A673 (cell line): ENCODE results near the gene KCNJ15. TPM values are rescaled to one million over a fixed set of nuclear protein-coding genes. Genes with fewer than 3 reads are reported as not detected.

Source experiments
- BruUV-seq: library from RNA; stranded (reverse); fragments of 400-500 nt; replicated peaks from 2 replicates; lab custom pipeline; 2021; lab: Mats Ljungman, UMichigan
- CTCF ChIA-PET: fragments of 300-600 bp; sonication (Branson Sonifier 250); formaldehyde crosslinking; loops from one replicate; lab custom pipeline; 2022; ENCODE audit warnings: antibody characterized with exemption; lab: Charles Lee
- POLR2A ChIA-PET: fragments of 300-600 bp; sonication (Branson Sonifier 250); formaldehyde crosslinking; loops from one replicate; lab custom pipeline; 2022; ENCODE audit warnings: antibody characterized with exemption; ENCODE audit not compliant: low non-redundant PET; lab: Charles Lee
- DNase-seq: peaks from one replicate; pipeline ENCODE4 v3.0.0-alpha.2; 2015; ENCODE audit warnings: low spot score
- H3K27ac ChIP-seq: fragments of 200-600 bp; sonication (generic); 2 replicates; pipeline ENCODE4 v1.5.1; 2016; ENCODE audit warnings: mixed run types, low read depth, mild to moderate bottlenecking, mixed read lengths, antibody characterized with exemption, low read length; ENCODE audit not compliant: poor library complexity, severe bottlenecking
- H3K27me3 ChIP-seq: fragments of 200-600 bp; sonication (generic); replicated peaks from 2 replicates; pipeline ENCODE4 v1.6.1; 2017; ENCODE audit warnings: mixed run types, low read depth, mild to moderate bottlenecking, mixed read lengths, antibody characterized with exemption, low read length; ENCODE audit not compliant: insufficient read depth, poor library complexity
- H3K36me3 ChIP-seq: fragments of 200-600 bp; sonication (generic); 2 replicates; pipeline ENCODE4 v1.6.1; 2016; ENCODE audit warnings: mixed run types, mild to moderate bottlenecking, mixed read lengths, antibody characterized with exemption, low read length; ENCODE audit not compliant: insufficient read depth, poor library complexity, severe bottlenecking
- H3K4me1 ChIP-seq: fragments of 200-600 bp; sonication (generic); 2 replicates; pipeline ENCODE4 v1.6.1; 2017; ENCODE audit warnings: mixed run types, mild to moderate bottlenecking, mixed read lengths, antibody characterized with exemption, low read length; ENCODE audit not compliant: insufficient read depth, poor library complexity, severe bottlenecking
- H3K4me3 ChIP-seq: fragments of 200-600 bp; sonication (generic); 2 replicates; pipeline ENCODE4 v1.5.1; 2016; ENCODE audit warnings: low read depth, mixed run types, mild to moderate bottlenecking, mixed read lengths, low read length; ENCODE audit not compliant: poor library complexity, severe bottlenecking
- H3K9me3 ChIP-seq: fragments of 200-600 bp; sonication (generic); 2 replicates; pipeline ENCODE4 v1.6.1; 2016; ENCODE audit warnings: mixed run types, low read depth, mild to moderate bottlenecking, mixed read lengths, antibody characterized with exemption, low read length; ENCODE audit not compliant: poor library complexity, severe bottlenecking
- EZH2 ChIP-seq: fragments of 200-600 bp; sonication (generic); IDR thresholded peaks from 2 replicates; pipeline ENCODE4 v1.6.1; 2017; ENCODE audit warnings: borderline replicate concordance, low read depth, mild to moderate bottlenecking, mixed read lengths, antibody characterized with exemption, low read length; ENCODE audit not compliant: poor library complexity, severe bottlenecking
- intact Hi-C: fragments of 100-400 bp; cut with micrococcal nuclease; formaldehyde crosslinking; loops from one replicate; pipeline ENCODE4 v1.10.0; 2022; ENCODE audit not compliant: unreplicated experiment
- total RNA-seq: library from RNA; stranded (reverse); gene quantifications from 2 replicates; pipeline ENCODE4 v1.2.3, GENCODE V29; 2021
- TF ChIP-seq, protein P1 (sequence below): fragments of 300-800, 200-600 bp; sonication (generic); conservative IDR thresholded peaks from 2 replicates; pipeline ENCODE4 v1.5.1; 2017; ENCODE audit warnings: low read depth, mild to moderate bottlenecking, antibody characterized with exemption, low read length, moderate library complexity, mixed read lengths

Gene KCNJ15
- total RNA-seq, 1 experiment from 2014 or later = not detected

DNA sequence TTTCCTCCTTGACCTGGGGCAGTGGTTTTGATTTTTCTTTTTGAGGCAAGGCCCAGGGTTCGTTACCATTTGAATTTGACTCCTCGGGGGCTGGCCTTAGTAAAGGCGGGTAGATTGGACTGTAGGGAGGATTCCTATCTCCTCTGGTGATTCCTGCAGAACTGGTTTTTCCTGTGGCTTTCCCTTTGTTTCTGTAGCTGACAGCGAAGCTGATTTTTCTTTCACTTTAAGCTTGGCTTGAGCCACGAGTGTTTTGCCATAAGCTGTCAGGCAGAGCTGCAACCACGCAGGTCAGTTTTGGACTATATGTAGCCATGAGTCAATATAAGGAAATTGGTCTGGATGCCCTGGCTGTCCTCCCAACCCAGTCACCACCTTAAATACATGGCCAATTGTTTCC, 28.7 kb upstream of the KCNJ15 start:
- Histone ChIP-seq H3K36me3 (no peaks in the 10 kb centered on the region), H3K9me3 (peaks cover 41% of the 10 kb centered on the region), H3K27ac (no peak overlapping the region), H3K4me3 (no peak overlapping the region), H3K4me1 (no peaks in the 10 kb centered on the region), H3K27me3 (no peaks in the 10 kb centered on the region)
- intact Hi-C loops = no loop called here
- BruUV-seq = no TSS peak
- TF ChIP-seq EZH2 = no peak
- TF ChIP-seq, protein P1, sequence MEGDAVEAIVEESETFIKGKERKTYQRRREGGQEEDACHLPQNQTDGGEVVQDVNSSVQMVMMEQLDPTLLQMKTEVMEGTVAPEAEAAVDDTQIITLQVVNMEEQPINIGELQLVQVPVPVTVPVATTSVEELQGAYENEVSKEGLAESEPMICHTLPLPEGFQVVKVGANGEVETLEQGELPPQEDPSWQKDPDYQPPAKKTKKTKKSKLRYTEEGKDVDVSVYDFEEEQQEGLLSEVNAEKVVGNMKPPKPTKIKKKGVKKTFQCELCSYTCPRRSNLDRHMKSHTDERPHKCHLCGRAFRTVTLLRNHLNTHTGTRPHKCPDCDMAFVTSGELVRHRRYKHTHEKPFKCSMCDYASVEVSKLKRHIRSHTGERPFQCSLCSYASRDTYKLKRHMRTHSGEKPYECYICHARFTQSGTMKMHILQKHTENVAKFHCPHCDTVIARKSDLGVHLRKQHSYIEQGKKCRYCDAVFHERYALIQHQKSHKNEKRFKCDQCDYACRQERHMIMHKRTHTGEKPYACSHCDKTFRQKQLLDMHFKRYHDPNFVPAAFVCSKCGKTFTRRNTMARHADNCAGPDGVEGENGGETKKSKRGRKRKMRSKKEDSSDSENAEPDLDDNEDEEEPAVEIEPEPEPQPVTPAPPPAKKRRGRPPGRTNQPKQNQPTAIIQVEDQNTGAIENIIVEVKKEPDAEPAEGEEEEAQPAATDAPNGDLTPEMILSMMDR = no peak
- no peak for DNase-seq
- ChIA-PET POLR2A (no interaction called here), CTCF (no interaction called here)

DNA sequence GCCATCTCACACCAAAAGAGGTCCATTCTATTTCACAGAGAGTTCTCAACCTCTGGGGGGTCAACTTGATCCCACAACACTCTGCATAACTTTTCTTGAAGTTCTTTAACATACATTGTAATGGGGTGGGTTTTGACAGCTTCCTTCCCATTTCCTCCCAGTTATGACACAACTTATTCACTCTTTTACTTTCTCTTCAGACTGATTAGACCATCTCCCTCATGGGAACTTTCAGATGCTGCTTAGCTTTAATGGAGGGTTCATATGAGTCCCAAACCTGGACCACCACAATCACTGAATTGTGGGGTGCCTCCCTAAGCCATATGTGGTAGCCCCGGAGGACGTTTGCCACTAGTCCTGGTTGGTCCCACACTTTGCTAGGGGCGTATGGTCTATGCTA, 28.3 kb upstream of the KCNJ15 start:
- POLR2A ChIA-PET = no interaction called here

DNA sequence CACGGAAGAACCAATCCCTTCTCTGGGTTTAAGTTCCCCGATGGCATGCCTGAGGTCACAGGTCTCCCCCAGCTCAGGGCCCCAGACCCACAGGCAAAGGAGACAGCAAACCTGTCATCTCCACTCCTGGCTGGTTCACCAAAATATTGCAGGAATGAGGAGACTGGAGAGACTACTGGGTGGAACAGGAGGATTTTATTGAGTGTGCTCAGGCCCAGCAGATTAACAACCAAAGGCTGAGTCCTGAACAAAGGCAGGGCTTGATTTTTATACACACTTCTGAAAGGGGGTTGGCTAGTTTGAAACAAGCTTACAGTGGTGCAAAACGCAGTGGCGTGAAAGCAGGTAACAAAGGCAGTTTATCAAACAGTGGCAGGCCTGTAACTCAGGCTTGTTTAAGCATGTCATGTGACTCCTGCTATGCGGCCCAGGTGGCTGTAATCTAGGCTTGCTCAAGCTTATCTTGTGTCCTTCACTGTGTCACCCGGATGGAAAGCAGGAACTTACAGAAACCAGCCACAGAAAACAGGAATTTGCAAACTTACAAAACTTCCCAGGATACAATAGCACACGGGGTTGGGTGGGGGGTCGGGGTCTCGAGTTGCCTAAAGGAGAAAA, 27.4 kb upstream of the KCNJ15 start:
- no TSS peak for BruUV-seq
- DNase-seq = no peak
- Histone ChIP-seq H3K27me3 (no peaks in the 10 kb centered on the region), H3K4me1 (no peaks in the 10 kb centered on the region), H3K4me3 (no peak overlapping the region), H3K36me3 (no peaks in the 10 kb centered on the region), H3K27ac (no peak overlapping the region), H3K9me3 (peaks cover 30% of the 10 kb centered on the region)
- intact Hi-C loops = no loop called here
- CTCF ChIA-PET = no interaction called here
- TF ChIP-seq EZH2 = no peak
- TF ChIP-seq, protein P1 = no peak
- POLR2A ChIA-PET = no interaction called here

More for the DNA sequence above, 28.3 kb upstream of the KCNJ15 start:
- no peak for DNase-seq
- Histone ChIP-seq H3K36me3 (no peaks in the 10 kb centered on the region), H3K4me3 (no peak overlapping the region), H3K27me3 (no peaks in the 10 kb centered on the region), H3K4me1 (no peaks in the 10 kb centered on the region), H3K9me3 (peaks cover 37% of the 10 kb centered on the region), H3K27ac (no peak overlapping the region)
- no TSS peak for BruUV-seq
- CTCF ChIA-PET = no interaction called here
- intact Hi-C loops = no loop called here
- TF ChIP-seq, protein P1 = no peak
- TF ChIP-seq EZH2 = no peak
